Measurements from ENCODE around the gene LMAN1L. TPM values are rescaled to one million over a fixed set of nuclear protein-coding genes. Genes with fewer than 3 reads are reported as not detected.

LMAN1L gene
- total RNA-seq, 1 experiment from 2014 or later: not detected

GRCh38 chr15:74802862-74803447 is 9.7 kb upstream of the LMAN1L start:
- no peak overlapping the region for H3K27ac ChIP-seq (ENCODE audit: low read length)
- CTCF ChIA-PET: no interaction called here
- H3K9me2 ChIP-seq (replicated peaks; ENCODE audit: low read length): no peaks in the 10 kb centered on the region
- H3K4me2 ChIP-seq (ENCODE audit: low read length): no peak overlapping the region
- no peak overlapping the region for H2AFZ ChIP-seq (ENCODE audit: low read length)
- BruUV-seq (replicated peaks): no TSS peak
- no peak overlapping the region for H3K9ac ChIP-seq (ENCODE audit: low read length)
- DNase-seq: no peak
- intact Hi-C loops (cut with micrococcal nuclease): no loop called here
- H3K27me3 ChIP-seq (ENCODE audit: low read length): no peaks in the 10 kb centered on the region
- ATAC-seq: no peak
- no peaks in the 10 kb centered on the region for H3K4me1 ChIP-seq (ENCODE audit: insufficient read depth, low read length)
- no peaks in the 10 kb centered on the region for H3F3A ChIP-seq (ENCODE audit: low read length, unreplicated experiment)
- TF ChIP-seq EZH2 (IDR thresholded peaks at IDR 0.05; ENCODE audit: low read length, unreplicated experiment) (no peak), EZH2phosphoT487 (IDR thresholded peaks at IDR 0.05; ENCODE audit: borderline replicate concordance, low read length) (no peak), CTCF (conservative IDR thresholded peaks at IDR 0.05; ENCODE audit: low read depth, low read length) (no peak)
- H4K20me1 ChIP-seq (ENCODE audit: low read length): no peaks in the 10 kb centered on the region
- no peaks in the 10 kb centered on the region for H3K79me2 ChIP-seq (ENCODE audit: low read length)
- no peaks in the 10 kb centered on the region for H3K9me3 ChIP-seq (ENCODE audit: low read length)
- POLR2A ChIA-PET (ENCODE audit: unreplicated experiment): no interaction called here
- no peak overlapping the region for H3K4me3 ChIP-seq (ENCODE audit: low read length)
- peaks cover 32% of the 10 kb centered on the region for H3K36me3 ChIP-seq (ENCODE audit: low read depth, low read length)

- no peaks in the 10 kb centered on the region for H3K9me3 ChIP-seq (ENCODE audit: low read length)
- no peaks in the 10 kb centered on the region for H3K9me2 ChIP-seq (replicated peaks; ENCODE audit: low read length)
- intact Hi-C loops (cut with micrococcal nuclease): no loop called here
- no peak overlapping the region for H2AFZ ChIP-seq (ENCODE audit: low read length)
- ChIA-PET CTCF (no interaction called here), POLR2A (ENCODE audit: unreplicated experiment) (interaction anchor here (0.6 kb wide), 1 partner anchor 344 kb away, joined by 3 read pairs; no protein-coding TSS in a partner anchor)
- no peaks in the 10 kb centered on the region for H4K20me1 ChIP-seq (ENCODE audit: low read length)
- H3F3A ChIP-seq (ENCODE audit: low read length, unreplicated experiment): no peaks in the 10 kb centered on the region
- no peaks in the 10 kb centered on the region for H3K79me2 ChIP-seq (ENCODE audit: low read length)
- peaks cover 32% of the 10 kb centered on the region for H3K36me3 ChIP-seq (ENCODE audit: low read depth, low read length)
- H3K9ac ChIP-seq (ENCODE audit: low read length): no peak overlapping the region
- no peak overlapping the region for H3K4me3 ChIP-seq (ENCODE audit: low read length)
- H3K27me3 ChIP-seq (ENCODE audit: low read length): no peaks in the 10 kb centered on the region
- TF ChIP-seq CTCF (conservative IDR thresholded peaks at IDR 0.05; ENCODE audit: low read depth, low read length) (no peak), EZH2 (IDR thresholded peaks at IDR 0.05; ENCODE audit: low read length, unreplicated experiment) (no peak), EZH2phosphoT487 (IDR thresholded peaks at IDR 0.05; ENCODE audit: borderline replicate concordance, low read length) (no peak)
- H3K27ac ChIP-seq (ENCODE audit: low read length): no peak overlapping the region
- H3K4me2 ChIP-seq (ENCODE audit: low read length): no peak overlapping the region
- no TSS peak for BruUV-seq (replicated peaks)
- H3K4me1 ChIP-seq (ENCODE audit: insufficient read depth, low read length): peaks cover 3% of the 10 kb centered on the region; the same call in 1 of the 2 replicates
- ATAC-seq (no peak), DNase-seq (no peak)
Observed at GRCh38 chr15:74804935-74805334, 7.7 kb upstream of the LMAN1L start.

GRCh38 chr15:74807282-74807681 is 5.4 kb upstream of the LMAN1L start:
- ChIA-PET POLR2A (ENCODE audit: unreplicated experiment) (no interaction called here), CTCF (no interaction called here)
- intact Hi-C loops (cut with micrococcal nuclease): no loop called here

More at GRCh38 chr15:74807282-74807681, 5.4 kb upstream of the LMAN1L start:
- no TSS peak for BruUV-seq (replicated peaks)
- H3K36me3 ChIP-seq (ENCODE audit: low read depth, low read length): peaks cover 13% of the 10 kb centered on the region; the same call in 1 of the 2 replicates
- H3K27ac ChIP-seq (ENCODE audit: low read length): no peak overlapping the region
- DNase-seq (no peak), ATAC-seq (no peak)
- no peak overlapping the region for H3K9ac ChIP-seq (ENCODE audit: low read length)
- H3K4me1 ChIP-seq (ENCODE audit: insufficient read depth, low read length): peaks cover 3% of the 10 kb centered on the region; the same call in 1 of the 2 replicates
- TF ChIP-seq EZH2phosphoT487 (IDR thresholded peaks at IDR 0.05; ENCODE audit: borderline replicate concordance, low read length) (no peak), EZH2 (IDR thresholded peaks at IDR 0.05; ENCODE audit: low read length, unreplicated experiment) (no peak), CTCF (conservative IDR thresholded peaks at IDR 0.05; ENCODE audit: low read depth, low read length) (no peak)
- no peak overlapping the region for H3K4me3 ChIP-seq (ENCODE audit: low read length)
- no peaks in the 10 kb centered on the region for H4K20me1 ChIP-seq (ENCODE audit: low read length)
- H3K9me3 ChIP-seq (ENCODE audit: low read length): no peaks in the 10 kb centered on the region
- H3F3A ChIP-seq (ENCODE audit: low read length, unreplicated experiment): no peaks in the 10 kb centered on the region
- no peak overlapping the region for H3K4me2 ChIP-seq (ENCODE audit: low read length)
- H3K79me2 ChIP-seq (ENCODE audit: low read length): no peaks in the 10 kb centered on the region
- no peaks in the 10 kb centered on the region for H3K9me2 ChIP-seq (replicated peaks; ENCODE audit: low read length)
- H2AFZ ChIP-seq (ENCODE audit: low read length): no peak overlapping the region
- no peaks in the 10 kb centered on the region for H3K27me3 ChIP-seq (ENCODE audit: low read length)

Data from PC-3 (cell line).